ENCODE data around the gene CNTNAP2.

DNA sequence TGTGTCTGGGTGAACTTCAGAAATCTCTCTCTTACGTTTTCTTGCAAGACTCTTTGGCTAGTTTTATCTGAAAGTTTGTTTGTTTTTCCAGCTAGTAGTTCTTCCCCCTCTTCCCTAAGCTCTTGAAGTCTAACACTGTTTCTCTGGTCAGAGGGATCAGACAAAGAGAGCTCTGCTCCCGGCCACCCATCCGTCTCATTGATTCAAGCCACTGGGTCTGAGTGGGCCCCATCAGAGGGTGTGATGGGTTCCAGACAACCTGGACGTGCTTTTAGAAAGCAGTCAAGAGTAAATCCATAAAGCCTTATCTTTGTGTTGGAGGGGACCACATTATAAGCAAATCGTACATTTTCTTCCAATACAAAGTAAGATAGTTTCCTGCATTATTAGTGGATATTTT, 2231.4 kb downstream of the CNTNAP2 start:
- TF ChIP-seq YY1 (IDR thresholded peaks at IDR 0.05; ENCODE audit: insufficient read depth, insufficient read length) (no peak), ZNF274 (IDR thresholded peaks at IDR 0.05; ENCODE audit: low read depth, low read length) (no peak), SUZ12 (IDR thresholded peaks at IDR 0.05; ENCODE audit: extremely low read depth, insufficient read depth, insufficient read length) (no peak)
